Measurements from ENCODE around the gene GPRIN2. TPM values are rescaled to one million over a fixed set of nuclear protein-coding genes. Genes with fewer than 3 reads are reported as not detected.

Gene GPRIN2
- total RNA-seq, 1 experiment from 2014 or later = 10.5 TPM

DNA sequence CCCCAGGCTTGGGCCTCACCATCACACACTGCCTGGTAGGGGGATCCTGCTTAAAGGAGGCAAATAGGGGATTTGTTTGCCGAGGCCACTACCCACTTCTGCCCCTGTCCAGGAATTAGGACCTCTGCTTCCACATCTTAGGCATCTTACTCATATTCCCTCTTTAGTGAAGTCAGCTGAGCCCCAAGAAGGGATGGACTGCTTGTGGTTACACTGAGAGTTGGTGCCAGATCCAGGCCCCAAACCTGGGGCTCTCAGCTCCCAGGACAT lies 1.6 kb upstream of the GPRIN2 start:
- no peak overlapping the region; a peak in 2 of 5 replicates for H3K4me3 Mint-ChIP-seq
- H4K8ac ChIP-seq (replicated peaks; ENCODE audit: insufficient read length, low read depth, low read length) = no peak overlapping the region

More for the DNA sequence above, 1.6 kb upstream of the GPRIN2 start:
- Mint-ChIP-seq H3K36me3 (ENCODE audit: insufficient read depth in 1 of 3, low read depth in 3 of 3) (no peaks in the 10 kb centered on the region), H3K27ac (no peak overlapping the region), H3K27me3 (ENCODE audit: low read depth) (no peaks in the 10 kb centered on the region), H3K4me1 (peaks cover 3 to 4% of the 10 kb centered on the region in 2 experiments; a peak in 3 of 4 replicates), H3K9me3 (no peaks in the 10 kb centered on the region)
- Histone ChIP-seq H2AFZ (ENCODE audit: low read length) (no peak overlapping the region), H3K79me2 (ENCODE audit: insufficient read depth, low read length) (no peaks in the 10 kb centered on the region), H3K23ac (ENCODE audit: insufficient read length, low read depth, low read length) (no peak overlapping the region), H4K20me1 (ENCODE audit: control insufficient read depth, insufficient read depth, insufficient read length) (no peaks in the 10 kb centered on the region), H3K4me2 (ENCODE audit: insufficient read depth, insufficient read length, low read length) (no peak overlapping the region), H3K18ac (ENCODE audit: insufficient read length, low read depth, low read length) (no peak overlapping the region), H2AK5ac (ENCODE audit: insufficient read length, low read length) (no peak overlapping the region), H3K79me1 (ENCODE audit: insufficient read depth, low read depth, low read length, poor library complexity, severe bottlenecking) (no peaks in the 10 kb centered on the region), H3K4ac (ENCODE audit: low read depth, low read length) (no peak overlapping the region), H3K27ac (ENCODE audit: insufficient read length, low read depth, low read length) (no peak overlapping the region), H4K91ac (ENCODE audit: insufficient read length, low read depth, low read length) (no peak overlapping the region), H3K27me3 (ENCODE audit: insufficient read depth, low read length) (peaks cover 2% of the 10 kb centered on the region; the same call in 1 of the 2 replicates), H3K23me2 (ENCODE audit: insufficient read length, low read depth, low read length, poor library complexity, severe bottlenecking) (peaks cover 14% of the 10 kb centered on the region), H3K4me1 (ENCODE audit: insufficient read depth, low read length) (peaks cover 4% of the 10 kb centered on the region; the same call in 1 of the 2 replicates), H2BK5ac (ENCODE audit: insufficient read length, low read length) (no peak overlapping the region), H2BK15ac (ENCODE audit: low read depth, low read length) (no peak overlapping the region), H4K5ac (ENCODE audit: insufficient read length, low read depth, low read length) (no peak overlapping the region), H3T11ph (ENCODE audit: low read length) (no peak overlapping the region), H3K9me3 (ENCODE audit: control insufficient read depth, low read depth, low read length) (no peaks in the 10 kb centered on the region), H3K9ac (ENCODE audit: extremely low read depth, insufficient read length, low read length) (no peak overlapping the region), H3K14ac (ENCODE audit: insufficient read depth, low read length) (no peak overlapping the region), H3K56ac (ENCODE audit: insufficient read length, low read depth, low read length) (no peak overlapping the region), H2BK12ac (ENCODE audit: insufficient read length, low read depth, low read length) (no peak overlapping the region), H2BK20ac (ENCODE audit: low read depth, low read length, poor library complexity, severe bottlenecking) (no peak overlapping the region), H2BK120ac (ENCODE audit: low read depth, low read length, poor library complexity, severe bottlenecking) (no peak overlapping the region)
- no CpG with 5 or more reads among the region's 1 CpG for WGBS (ENCODE audit: extremely low coverage, insufficient read length, low lambda C conversion rate)
- no peak for TF ChIP-seq CTCF (conservative IDR thresholded peaks at IDR 0.05)
- DNase-seq = no peak

All from H9 (cell line).